HEK293 (cell line): ENCODE data around the gene THBS3.

Experiments used
- ATF2 ChIP-seq: fragments of 450-650 bp; formaldehyde crosslinking; IDR thresholded peaks from 2 replicates; pipeline ENCODE4 v1.5.1; 2016; ENCODE audit warnings: missing biosample characterization, missing genetic modification characterization, low read depth
- HOXC10 ChIP-seq: sonication (generic); formaldehyde crosslinking; IDR thresholded peaks from 2 replicates; pipeline ENCODE4 v1.8.1; 2023; ENCODE audit warnings: mild to moderate bottlenecking, missing genetic modification reagents
- IKZF3 ChIP-seq: fragments of 450-650 bp; IDR thresholded peaks from 2 replicates; pipeline ENCODE4 v1.5.0; 2018; ENCODE audit warnings: missing biosample characterization, mild to moderate bottlenecking, missing genetic modification characterization, moderate library complexity
- KLF8 ChIP-seq: fragments of 450-650 bp; formaldehyde crosslinking; IDR thresholded peaks from 2 replicates; pipeline ENCODE4 v1.5.1; 2016; ENCODE audit warnings: missing biosample characterization, missing genetic modification characterization
- MEIS1 ChIP-seq: sonication (generic); formaldehyde crosslinking; IDR thresholded peaks from 2 replicates; pipeline ENCODE4 v1.8.1; 2022; ENCODE audit warnings: missing genetic modification reagents, mild to moderate bottlenecking, borderline replicate concordance
- PRDM2 ChIP-seq: fragments of 450-650 bp; formaldehyde crosslinking; IDR thresholded peaks from 2 replicates; pipeline ENCODE4 v1.5.1; 2016; ENCODE audit warnings: missing biosample characterization, missing genetic modification characterization, borderline replicate concordance
- SALL2 ChIP-seq: fragments of 450-650 bp; formaldehyde crosslinking; IDR thresholded peaks from 2 replicates; pipeline ENCODE4 v1.5.0; 2017; ENCODE audit warnings: missing biosample characterization, mild to moderate bottlenecking, missing genetic modification characterization, borderline replicate concordance
- SP3 ChIP-seq: fragments of 450-650 bp; formaldehyde crosslinking; IDR thresholded peaks from 2 replicates; pipeline ENCODE4 v1.5.1; 2016; ENCODE audit warnings: missing biosample characterization, missing genetic modification characterization
- SP7 ChIP-seq: fragments of 450-650 bp; formaldehyde crosslinking; IDR thresholded peaks from 2 replicates; pipeline ENCODE4 v1.5.1; 2016; ENCODE audit warnings: missing biosample characterization, missing genetic modification characterization
- ZBTB10 ChIP-seq: fragments of 450-650 bp; formaldehyde crosslinking; IDR thresholded peaks from 2 replicates; pipeline ENCODE4 v1.5.1; 2016; ENCODE audit warnings: missing biosample characterization, missing genetic modification characterization
- ZBTB20 ChIP-seq: fragments of 450-650 bp; formaldehyde crosslinking; IDR thresholded peaks from 2 replicates; pipeline ENCODE4 v1.5.1; 2016; ENCODE audit warnings: missing biosample characterization, missing genetic modification characterization
- ZFP41 ChIP-seq: fragments of 450-650 bp; formaldehyde crosslinking; IDR thresholded peaks from 2 replicates; pipeline ENCODE4 v1.5.1; 2016; ENCODE audit warnings: missing biosample characterization, missing genetic modification characterization, borderline replicate concordance
- ZFP69B ChIP-seq: fragments of 450-650 bp; formaldehyde crosslinking; IDR thresholded peaks from 2 replicates; pipeline ENCODE4 v1.5.1; 2016; ENCODE audit warnings: missing biosample characterization, missing genetic modification characterization
- ZNF121 ChIP-seq: fragments of 450-650 bp; formaldehyde crosslinking; IDR thresholded peaks from 2 replicates; pipeline ENCODE4 v1.5.1; 2016; ENCODE audit warnings: missing biosample characterization, missing genetic modification characterization
- ZNF132 ChIP-seq: fragments of 450-650 bp; formaldehyde crosslinking; IDR thresholded peaks from 2 replicates; pipeline ENCODE4 v1.5.1; 2017; ENCODE audit warnings: missing biosample characterization, missing genetic modification characterization, borderline replicate concordance
- ZNF146 ChIP-seq: fragments of 450-650 bp; formaldehyde crosslinking; IDR thresholded peaks from 2 replicates; pipeline ENCODE4 v1.5.1; 2016; ENCODE audit warnings: missing biosample characterization, missing genetic modification characterization
- ZNF155 ChIP-seq: fragments of 450-650 bp; formaldehyde crosslinking; IDR thresholded peaks from 2 replicates; pipeline ENCODE4 v1.5.1; 2016; ENCODE audit warnings: missing biosample characterization, missing genetic modification characterization
- ZNF555 ChIP-seq: fragments of 450-650 bp; formaldehyde crosslinking; conservative IDR thresholded peaks from 2 replicates; pipeline ENCODE4 v1.5.1; 2017; ENCODE audit warnings: missing biosample characterization, mild to moderate bottlenecking, missing genetic modification characterization, inconsistent platforms
- ZNF558 ChIP-seq: fragments of 450-650 bp; formaldehyde crosslinking; IDR thresholded peaks from 2 replicates; pipeline ENCODE4 v1.5.1; 2016; ENCODE audit warnings: missing biosample characterization, missing genetic modification characterization
- ZNF580 ChIP-seq: fragments of 450-650 bp; formaldehyde crosslinking; IDR thresholded peaks from 2 replicates; pipeline ENCODE4 v1.5.1; 2016; ENCODE audit warnings: missing biosample characterization, missing genetic modification characterization
- ZNF623 ChIP-seq: fragments of 450-650 bp; formaldehyde crosslinking; IDR thresholded peaks from 2 replicates; pipeline ENCODE4 v1.5.1; 2016; ENCODE audit warnings: missing biosample characterization, missing genetic modification characterization
- ZNF654 ChIP-seq: fragments of 450-650 bp; formaldehyde crosslinking; IDR thresholded peaks from 2 replicates; pipeline ENCODE4 v1.5.1; 2016; ENCODE audit warnings: low read depth, missing biosample characterization, missing genetic modification characterization
- ZNF677 ChIP-seq: fragments of 450-650 bp; IDR thresholded peaks from 2 replicates; pipeline ENCODE4 v1.5.0; 2018; ENCODE audit warnings: missing biosample characterization, mild to moderate bottlenecking, missing genetic modification characterization, moderate library complexity
- ZNF76 ChIP-seq: fragments of 450-650 bp; formaldehyde crosslinking; IDR thresholded peaks from 2 replicates; pipeline ENCODE4; 2016; ENCODE audit warnings: low read depth, missing biosample characterization, missing genetic modification characterization, borderline replicate concordance
- ZSCAN18 ChIP-seq: fragments of 450-650 bp; formaldehyde crosslinking; IDR thresholded peaks from 2 replicates; pipeline ENCODE4 v1.5.1; 2016; ENCODE audit warnings: missing biosample characterization, missing genetic modification characterization
- TF ChIP-seq, protein P1 (sequence below): fragments of 450-650 bp; formaldehyde crosslinking; optimal IDR thresholded peaks from 2 replicates; pipeline ENCODE3; 2016; ENCODE audit warnings: missing biosample characterization, mild to moderate bottlenecking, missing genetic modification characterization

Gene THBS3

GRCh38 chr1:155250633-155251449 is 43.1 kb upstream of the THBS3 start (continued):
- TF ChIP-seq ZNF558 (tag by site-specific recombination), result no peak
- no peak for TF ChIP-seq ZBTB10 (tag by site-specific recombination)
- peak; percentile 56 for TF ChIP-seq IKZF3 (tag by site-specific recombination)
- TF ChIP-seq, protein P1, sequence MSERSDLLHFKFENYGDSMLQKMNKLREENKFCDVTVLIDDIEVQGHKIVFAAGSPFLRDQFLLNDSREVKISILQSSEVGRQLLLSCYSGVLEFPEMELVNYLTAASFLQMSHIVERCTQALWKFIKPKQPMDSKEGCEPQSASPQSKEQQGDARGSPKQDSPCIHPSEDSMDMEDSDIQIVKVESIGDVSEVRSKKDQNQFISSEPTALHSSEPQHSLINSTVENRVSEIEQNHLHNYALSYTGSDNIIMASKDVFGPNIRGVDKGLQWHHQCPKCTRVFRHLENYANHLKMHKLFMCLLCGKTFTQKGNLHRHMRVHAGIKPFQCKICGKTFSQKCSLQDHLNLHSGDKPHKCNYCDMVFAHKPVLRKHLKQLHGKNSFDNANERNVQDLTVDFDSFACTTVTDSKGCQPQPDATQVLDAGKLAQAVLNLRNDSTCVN (tag by site-specific recombination), result peak; percentile 24
- TF ChIP-seq ZNF121 (tag by site-specific recombination), result no peak
- TF ChIP-seq ZNF654, result peak; percentile 93
- no peak for TF ChIP-seq ZNF580 (tag by site-specific recombination)
- TF ChIP-seq ZNF132 (tag by site-specific recombination), result no peak
- TF ChIP-seq ZBTB20 (tag by site-specific recombination), result peak; percentile 90
- peak; percentile 67 for TF ChIP-seq SP7 (tag by site-specific recombination)
- no peak for TF ChIP-seq ZNF623
- TF ChIP-seq ZNF677 (tag by site-specific recombination), result no peak
- no peak for TF ChIP-seq ZFP41 (tag by site-specific recombination)
- no peak for TF ChIP-seq SALL2
- no peak for TF ChIP-seq HOXC10 (CRISPR knock-in tag)
- no peak for TF ChIP-seq ZNF155
- peak; percentile 51 for TF ChIP-seq SP3 (tag by site-specific recombination)
- peak; percentile 53 for TF ChIP-seq KLF8 (tag by site-specific recombination)
- TF ChIP-seq ZFP69B (tag by site-specific recombination), result 0 out of 2 replicates have a peak, but pooled peaks have one; percentile 47
- 0 out of 2 replicates have a peak, but pooled peaks have one; percentile 27 for TF ChIP-seq ZNF76 (tag by site-specific recombination)
- no peak for TF ChIP-seq ZSCAN18
- no peak for TF ChIP-seq ATF2 (tag by site-specific recombination)
- TF ChIP-seq ZNF146, result no peak
- TF ChIP-seq ZNF555, result no peak
- TF ChIP-seq MEIS1 (CRISPR knock-in tag), result no peak
- no peak for TF ChIP-seq PRDM2 (tag by site-specific recombination)
